ENCODE measurements around the gene RGS18.
"Not testable (repeated sequence)": the region's sequence is repeated elsewhere in the genome, so short reads cannot be mapped to it uniquely, and the experiment has no call there.

The RGS18 gene

DNA sequence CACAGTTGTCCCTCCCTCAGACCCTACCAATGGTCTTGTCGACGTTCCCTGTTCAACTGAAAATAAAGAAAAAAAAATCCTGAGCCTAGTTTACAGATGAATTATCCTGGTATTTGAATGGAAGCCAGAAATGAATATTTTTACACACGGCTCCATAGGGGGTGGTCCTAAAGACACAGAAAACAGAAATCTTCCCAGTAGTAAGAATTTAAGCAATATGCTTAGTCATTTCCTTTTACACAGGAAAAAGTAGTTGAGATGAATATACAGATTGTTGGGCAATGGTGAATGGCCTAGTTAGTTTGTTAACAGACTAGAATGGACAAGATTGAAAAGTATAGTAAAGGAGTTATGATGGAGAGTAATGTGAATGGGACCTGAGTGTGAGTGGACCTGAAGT, 67.4 kb downstream of the RGS18 start:
- Histone ChIP-seq H3K9me3 (no peaks in the 10 kb centered on the region), H3K27me3 (no peaks in the 10 kb centered on the region), H3K36me3 (no peaks in the 10 kb centered on the region), H3K4me3 (ENCODE audit: low read depth, low read length) (no peak overlapping the region), H3K4me1 (peaks cover 4% of the 10 kb centered on the region; the same call in 1 of the 2 replicates)
- no peak for DNase-seq
- TF ChIP-seq, protein P1, sequence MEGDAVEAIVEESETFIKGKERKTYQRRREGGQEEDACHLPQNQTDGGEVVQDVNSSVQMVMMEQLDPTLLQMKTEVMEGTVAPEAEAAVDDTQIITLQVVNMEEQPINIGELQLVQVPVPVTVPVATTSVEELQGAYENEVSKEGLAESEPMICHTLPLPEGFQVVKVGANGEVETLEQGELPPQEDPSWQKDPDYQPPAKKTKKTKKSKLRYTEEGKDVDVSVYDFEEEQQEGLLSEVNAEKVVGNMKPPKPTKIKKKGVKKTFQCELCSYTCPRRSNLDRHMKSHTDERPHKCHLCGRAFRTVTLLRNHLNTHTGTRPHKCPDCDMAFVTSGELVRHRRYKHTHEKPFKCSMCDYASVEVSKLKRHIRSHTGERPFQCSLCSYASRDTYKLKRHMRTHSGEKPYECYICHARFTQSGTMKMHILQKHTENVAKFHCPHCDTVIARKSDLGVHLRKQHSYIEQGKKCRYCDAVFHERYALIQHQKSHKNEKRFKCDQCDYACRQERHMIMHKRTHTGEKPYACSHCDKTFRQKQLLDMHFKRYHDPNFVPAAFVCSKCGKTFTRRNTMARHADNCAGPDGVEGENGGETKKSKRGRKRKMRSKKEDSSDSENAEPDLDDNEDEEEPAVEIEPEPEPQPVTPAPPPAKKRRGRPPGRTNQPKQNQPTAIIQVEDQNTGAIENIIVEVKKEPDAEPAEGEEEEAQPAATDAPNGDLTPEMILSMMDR (IDR thresholded peaks at IDR 0.05; ENCODE audit: low read depth, low read length): no peak

DNA sequence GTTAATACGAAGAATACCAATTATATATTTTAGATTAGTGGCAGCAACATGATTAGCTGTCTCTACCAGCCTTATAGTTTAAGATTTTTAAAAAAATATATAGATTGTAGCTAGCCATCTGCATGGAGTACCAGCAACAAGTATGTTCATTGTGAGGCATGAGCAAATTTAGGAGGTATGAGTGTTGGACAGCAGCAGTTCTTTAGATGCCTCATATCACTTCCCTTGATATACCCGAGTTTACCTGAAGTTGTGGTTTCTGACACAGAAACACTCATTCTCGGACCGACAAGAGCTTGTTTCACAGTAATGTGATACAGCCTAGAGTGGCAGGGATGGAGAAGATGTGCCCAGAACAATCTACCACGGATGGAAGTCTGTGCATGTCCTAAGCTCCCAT, 69.1 kb downstream of the RGS18 start:
- Histone ChIP-seq H3K27me3 (no peaks in the 10 kb centered on the region), H3K4me3 (ENCODE audit: low read depth, low read length) (no peak overlapping the region), H3K9me3 (no peaks in the 10 kb centered on the region), H3K36me3 (no peaks in the 10 kb centered on the region), H3K4me1 (peaks cover 4% of the 10 kb centered on the region; the same call in 1 of the 2 replicates)
- no peak for DNase-seq
- TF ChIP-seq, protein P1 (IDR thresholded peaks at IDR 0.05; ENCODE audit: low read depth, low read length): no peak

DNA sequence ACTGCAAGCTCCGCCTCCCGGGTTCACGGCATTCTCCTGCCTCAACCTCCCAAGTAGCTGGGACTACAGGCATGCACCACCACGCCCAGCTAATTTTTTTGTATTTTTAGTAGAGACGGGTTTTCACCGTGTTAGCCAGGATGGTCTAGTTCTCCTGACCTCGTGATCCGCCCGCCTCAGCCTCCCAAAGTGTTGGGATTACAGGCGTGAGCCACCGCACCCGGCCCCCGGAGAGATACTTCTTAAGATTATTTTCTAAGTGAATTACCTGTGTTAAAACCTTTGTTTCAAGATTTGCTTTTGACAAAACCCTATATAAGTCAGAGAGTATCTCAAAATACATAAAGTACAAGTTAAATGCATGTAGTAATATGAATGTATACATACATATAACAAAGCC, 69.7 kb downstream of the RGS18 start:
- H3K27me3 ChIP-seq; H3K9me3 ChIP-seq; H3K36me3 ChIP-seq; H3K4me1 ChIP-seq; H3K4me3 ChIP-seq (ENCODE audit: low read depth, low read length); DNase-seq: not testable (repeated sequence)

- no peaks in the 10 kb centered on the region for H3K9me3 ChIP-seq
- H3K27me3 ChIP-seq: no peaks in the 10 kb centered on the region
- H3K36me3 ChIP-seq: no peaks in the 10 kb centered on the region
- H3K4me1 ChIP-seq: no peaks in the 10 kb centered on the region
- no peak for DNase-seq
- no peak overlapping the region for H3K4me3 ChIP-seq (ENCODE audit: low read depth, low read length)
- TF ChIP-seq, protein P1 (IDR thresholded peaks at IDR 0.05; ENCODE audit: low read depth, low read length): no peak
These were observed 74.7 kb downstream of the RGS18 start for GRCh38 chr1:192232817-192233417.

DNA sequence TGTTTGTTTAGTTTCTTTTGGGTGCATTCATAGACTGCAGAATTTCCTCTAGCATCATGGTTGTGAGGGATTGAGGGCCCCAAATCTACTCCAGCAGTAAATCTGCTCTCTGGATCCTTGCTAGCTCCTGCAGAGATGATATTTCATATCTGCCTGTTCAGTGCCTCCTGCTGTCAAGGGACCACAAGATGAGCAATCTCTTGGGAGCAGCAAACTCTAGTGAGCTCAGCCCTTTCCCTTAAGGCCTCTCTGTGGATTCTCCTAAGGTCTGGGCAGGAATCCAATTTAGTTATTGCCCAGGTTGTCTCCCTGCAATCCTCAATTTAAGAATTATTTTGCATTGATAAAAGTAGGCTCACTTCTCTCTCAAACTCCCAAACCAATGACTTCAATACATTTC, 76.9 kb downstream of the RGS18 start:
- DNase-seq: no peak
- Histone ChIP-seq H3K27me3 (no peaks in the 10 kb centered on the region), H3K9me3 (no peaks in the 10 kb centered on the region), H3K4me3 (ENCODE audit: low read depth, low read length) (no peak overlapping the region), H3K36me3 (no peaks in the 10 kb centered on the region), H3K4me1 (no peaks in the 10 kb centered on the region)
- TF ChIP-seq, protein P1 (IDR thresholded peaks at IDR 0.05; ENCODE audit: low read depth, low read length): no peak
